Mucosa of stomach (tissue), 1 donor: ENCODE results near the gene TIMM23.

ENCODE experiments used
- H3K27me3 ChIP-seq: one replicate; pipeline ENCODE4 v1.7.0; 2013; ENCODE audit warnings: mild to moderate bottlenecking, low read length; ENCODE audit not compliant: control insufficient read depth, insufficient read depth
- H3K36me3 ChIP-seq: one replicate; pipeline ENCODE4 v1.7.0; 2013; ENCODE audit warnings: low read length; ENCODE audit not compliant: control insufficient read depth, insufficient read depth
- H3K4me1 ChIP-seq: one replicate; pipeline ENCODE4 v1.7.0; 2013; ENCODE audit warnings: mild to moderate bottlenecking, low read length; ENCODE audit not compliant: control insufficient read depth, insufficient read depth
- H3K4me3 ChIP-seq: one replicate; pipeline ENCODE4 v1.7.0; 2013; ENCODE audit warnings: low read length
- H3K9ac ChIP-seq: one replicate; pipeline ENCODE4 v1.7.0; 2013; ENCODE audit warnings: mild to moderate bottlenecking, low read length, moderate library complexity
- H3K9me3 ChIP-seq: one replicate; pipeline ENCODE4 v1.7.0; 2013; ENCODE audit warnings: mild to moderate bottlenecking, low read length, moderate library complexity; ENCODE audit not compliant: control insufficient read depth
- donor health status: Pancreatic carcinoma.

The TIMM23 gene

GRCh38 chr10:46050941-46051623, 78.8 kb downstream of the TIMM23 start:
- H3K4me1 ChIP-seq, result peaks cover 56% of the 10 kb centered on the region
- no peak overlapping the region for H3K4me3 ChIP-seq
- no peaks in the 10 kb centered on the region for H3K9me3 ChIP-seq
- H3K9ac ChIP-seq, result no peak overlapping the region
- no peaks in the 10 kb centered on the region for H3K36me3 ChIP-seq
- H3K27me3 ChIP-seq, result no peaks in the 10 kb centered on the region

- Histone ChIP-seq H3K36me3 (no peaks in the 10 kb centered on the region), H3K9me3 (no peaks in the 10 kb centered on the region), H3K4me1 (peaks cover 47% of the 10 kb centered on the region)
These were observed 79.9 kb downstream of the TIMM23 start for GRCh38 chr10:46052057-46052790.

GRCh38 chr10:46052791-46053375, 80.6 kb downstream of the TIMM23 start:
- H3K9me3 ChIP-seq, result no peaks in the 10 kb centered on the region
- H3K27me3 ChIP-seq, result no peaks in the 10 kb centered on the region
- no peak overlapping the region for H3K9ac ChIP-seq
- no peaks in the 10 kb centered on the region for H3K36me3 ChIP-seq
- peaks cover 41% of the 10 kb centered on the region for H3K4me1 ChIP-seq
- H3K4me3 ChIP-seq, result no peak overlapping the region

More at GRCh38 chr10:46052057-46052790, 79.9 kb downstream of the TIMM23 start:
- Histone ChIP-seq H3K27me3 (no peaks in the 10 kb centered on the region), H3K4me3 (no peak overlapping the region), H3K9ac (no peak overlapping the region)
